Measurements from ENCODE around the gene MVD.

MVD gene

DNA sequence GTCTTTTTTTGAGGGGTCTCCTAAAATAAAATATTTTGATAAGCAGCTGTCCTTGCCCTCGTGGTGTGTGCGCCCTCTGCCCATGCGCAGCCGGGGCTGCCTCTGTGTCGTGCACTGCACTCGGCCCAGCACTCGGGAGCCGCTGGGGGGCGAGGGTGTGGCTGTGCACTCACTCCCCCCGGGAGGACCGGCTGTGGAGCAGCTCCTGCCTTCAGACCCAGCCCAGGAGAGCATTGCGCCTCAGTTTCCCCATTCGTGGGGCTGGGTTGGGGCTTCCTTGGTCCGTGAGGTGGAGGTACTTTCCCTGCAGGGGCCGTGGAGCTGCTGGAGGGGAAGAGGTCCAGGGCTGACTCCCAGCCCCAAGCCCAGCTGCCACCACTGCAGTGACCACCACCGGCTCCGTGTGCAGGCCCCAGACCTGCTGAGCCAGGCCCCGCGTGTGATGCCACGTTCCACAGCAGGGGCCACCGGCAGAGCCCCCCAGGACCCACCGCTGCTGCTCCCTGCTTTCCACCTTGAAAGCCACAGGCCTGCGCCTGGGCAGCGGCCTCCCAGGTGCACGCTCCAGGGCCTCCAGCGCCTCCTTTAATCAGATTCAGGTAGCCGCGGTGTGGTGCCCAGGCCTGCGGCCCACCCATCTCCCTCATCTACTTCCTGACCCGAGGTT is 30.8 kb downstream of the MVD start:
- Histone ChIP-seq H3K36me3 (ENCODE audit: control insufficient read depth, insufficient read depth, low read length) (peaks cover 19% of the 10 kb centered on the region), H3K27me3 (replicated peaks; ENCODE audit: control insufficient read depth, insufficient read depth, low read length) (no peaks in the 10 kb centered on the region; the same call in 1 of the 2 replicates), H3K4me3 (replicated peaks; ENCODE audit: low read depth, low read length) (no peak overlapping the region)
- TF ChIP-seq, protein P1, sequence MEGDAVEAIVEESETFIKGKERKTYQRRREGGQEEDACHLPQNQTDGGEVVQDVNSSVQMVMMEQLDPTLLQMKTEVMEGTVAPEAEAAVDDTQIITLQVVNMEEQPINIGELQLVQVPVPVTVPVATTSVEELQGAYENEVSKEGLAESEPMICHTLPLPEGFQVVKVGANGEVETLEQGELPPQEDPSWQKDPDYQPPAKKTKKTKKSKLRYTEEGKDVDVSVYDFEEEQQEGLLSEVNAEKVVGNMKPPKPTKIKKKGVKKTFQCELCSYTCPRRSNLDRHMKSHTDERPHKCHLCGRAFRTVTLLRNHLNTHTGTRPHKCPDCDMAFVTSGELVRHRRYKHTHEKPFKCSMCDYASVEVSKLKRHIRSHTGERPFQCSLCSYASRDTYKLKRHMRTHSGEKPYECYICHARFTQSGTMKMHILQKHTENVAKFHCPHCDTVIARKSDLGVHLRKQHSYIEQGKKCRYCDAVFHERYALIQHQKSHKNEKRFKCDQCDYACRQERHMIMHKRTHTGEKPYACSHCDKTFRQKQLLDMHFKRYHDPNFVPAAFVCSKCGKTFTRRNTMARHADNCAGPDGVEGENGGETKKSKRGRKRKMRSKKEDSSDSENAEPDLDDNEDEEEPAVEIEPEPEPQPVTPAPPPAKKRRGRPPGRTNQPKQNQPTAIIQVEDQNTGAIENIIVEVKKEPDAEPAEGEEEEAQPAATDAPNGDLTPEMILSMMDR (IDR thresholded peaks at IDR 0.05; ENCODE audit: insufficient read depth, low read length, poor library complexity, severe bottlenecking), result no peak
- no peak for DNase-seq (ENCODE audit: extremely low read depth, insufficient read length)

DNA sequence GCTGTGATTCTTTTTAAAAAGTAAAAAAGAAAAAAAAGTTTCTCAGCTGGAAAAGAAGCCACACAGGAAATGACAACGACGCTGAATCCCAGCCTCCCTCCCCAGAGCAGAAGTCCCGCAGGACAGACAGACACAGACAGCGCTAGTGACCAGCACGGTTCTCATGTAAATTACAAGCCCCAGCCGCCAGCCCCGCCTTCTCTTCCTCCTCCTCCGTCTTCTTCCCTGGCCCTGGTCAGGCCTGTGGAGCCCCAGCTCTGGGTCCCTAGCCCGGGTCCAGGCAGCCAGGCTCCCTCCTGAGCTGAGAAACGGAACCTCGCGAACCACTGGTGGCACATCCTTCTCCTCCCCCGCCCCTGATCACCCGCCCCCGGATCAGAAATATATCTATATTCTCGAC is 31.5 kb downstream of the MVD start:
- TF ChIP-seq, protein P1 (IDR thresholded peaks at IDR 0.05; ENCODE audit: insufficient read depth, low read length, poor library complexity, severe bottlenecking), result no peak
- Histone ChIP-seq H3K4me3 (replicated peaks; ENCODE audit: low read depth, low read length) (no peak overlapping the region), H3K27me3 (replicated peaks; ENCODE audit: control insufficient read depth, insufficient read depth, low read length) (no peaks in the 10 kb centered on the region), H3K36me3 (ENCODE audit: control insufficient read depth, insufficient read depth, low read length) (peaks cover 23% of the 10 kb centered on the region)
- DNase-seq (ENCODE audit: extremely low read depth, insufficient read length), result no peak

DNA sequence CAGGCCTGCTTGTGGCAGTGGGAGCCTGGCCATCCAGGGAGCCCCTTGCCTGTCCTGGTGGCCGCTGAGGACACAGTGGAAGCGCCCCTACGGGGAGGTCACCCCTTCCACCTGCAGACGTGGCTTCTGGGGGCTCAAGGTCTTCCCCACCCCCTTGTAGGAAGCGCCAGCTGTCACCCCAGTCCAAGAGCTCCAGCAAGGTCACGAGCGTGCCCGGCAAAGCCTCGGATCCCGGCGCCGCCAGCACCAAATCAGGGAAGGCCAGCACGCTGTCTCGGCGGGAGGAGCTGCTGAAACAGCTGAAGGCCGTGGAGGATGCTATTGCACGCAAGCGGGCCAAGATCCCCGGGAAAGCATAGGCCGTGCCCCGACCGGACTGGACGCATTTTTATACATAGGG is 31.9 kb downstream of the MVD start:
- Histone ChIP-seq H3K27me3 (replicated peaks; ENCODE audit: control insufficient read depth, insufficient read depth, low read length) (no peaks in the 10 kb centered on the region), H3K4me3 (replicated peaks; ENCODE audit: low read depth, low read length) (no peak overlapping the region), H3K36me3 (ENCODE audit: control insufficient read depth, insufficient read depth, low read length) (peaks cover 23% of the 10 kb centered on the region)
- no peak for DNase-seq (ENCODE audit: extremely low read depth, insufficient read length)
- TF ChIP-seq, protein P1 (IDR thresholded peaks at IDR 0.05; ENCODE audit: insufficient read depth, low read length, poor library complexity, severe bottlenecking), result no peak

DNA sequence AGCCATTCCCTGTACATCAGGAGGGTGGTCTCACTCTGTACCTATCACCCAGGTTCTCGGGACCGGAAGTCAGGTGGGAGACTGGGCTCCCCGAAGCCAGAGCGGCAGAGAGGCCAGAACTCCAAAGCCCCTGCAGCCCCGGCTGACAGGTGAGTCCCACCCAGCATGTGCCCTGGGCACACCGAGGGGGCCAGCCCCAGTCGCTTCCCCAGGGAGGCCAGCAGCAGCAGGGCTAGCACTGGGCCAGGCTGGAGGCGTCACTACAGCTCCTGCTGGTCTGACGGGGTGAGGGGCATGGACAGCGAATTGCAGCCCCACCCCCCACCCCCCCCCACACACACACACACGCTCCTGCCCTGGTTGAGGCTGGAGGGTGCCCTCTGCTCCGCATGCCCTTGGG is 32.5 kb downstream of the MVD start:
- DNase-seq (ENCODE audit: extremely low read depth, insufficient read length), result no peak
- H3K4me3 ChIP-seq (replicated peaks; ENCODE audit: low read depth, low read length), result no peak overlapping the region
- H3K36me3 ChIP-seq (ENCODE audit: control insufficient read depth, insufficient read depth, low read length), result peaks cover 23% of the 10 kb centered on the region
- TF ChIP-seq, protein P1 (IDR thresholded peaks at IDR 0.05; ENCODE audit: insufficient read depth, low read length, poor library complexity, severe bottlenecking), result no peak
- no peaks in the 10 kb centered on the region for H3K27me3 ChIP-seq (replicated peaks; ENCODE audit: control insufficient read depth, insufficient read depth, low read length)

DNA sequence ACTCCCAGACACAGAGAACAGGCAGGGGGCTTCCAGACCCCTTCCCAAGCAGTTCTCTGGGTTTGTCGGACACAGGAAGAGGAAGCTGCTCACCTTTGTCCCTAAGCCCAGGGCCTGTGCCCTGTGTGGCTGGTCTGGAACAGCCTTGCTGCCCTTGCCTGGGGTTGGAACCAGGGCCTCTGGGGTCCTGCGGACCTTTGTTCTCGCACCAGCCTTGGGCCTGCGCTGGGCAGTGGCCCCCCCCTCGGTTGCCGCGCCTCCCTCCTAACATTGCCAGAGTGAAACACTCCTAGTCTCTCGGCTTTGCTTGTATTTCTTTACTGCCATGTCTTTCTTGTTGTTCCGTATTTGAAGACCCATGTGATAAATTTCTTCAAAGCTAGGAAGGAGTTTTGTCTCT is 33.1 kb downstream of the MVD start:
- peaks cover 27% of the 10 kb centered on the region for H3K36me3 ChIP-seq (ENCODE audit: control insufficient read depth, insufficient read depth, low read length)
- TF ChIP-seq, protein P1 (IDR thresholded peaks at IDR 0.05; ENCODE audit: insufficient read depth, low read length, poor library complexity, severe bottlenecking), result no peak
- DNase-seq (ENCODE audit: extremely low read depth, insufficient read length), result no peak
- no peak overlapping the region for H3K4me3 ChIP-seq (replicated peaks; ENCODE audit: low read depth, low read length)
- no peaks in the 10 kb centered on the region for H3K27me3 ChIP-seq (replicated peaks; ENCODE audit: control insufficient read depth, insufficient read depth, low read length)

DNA sequence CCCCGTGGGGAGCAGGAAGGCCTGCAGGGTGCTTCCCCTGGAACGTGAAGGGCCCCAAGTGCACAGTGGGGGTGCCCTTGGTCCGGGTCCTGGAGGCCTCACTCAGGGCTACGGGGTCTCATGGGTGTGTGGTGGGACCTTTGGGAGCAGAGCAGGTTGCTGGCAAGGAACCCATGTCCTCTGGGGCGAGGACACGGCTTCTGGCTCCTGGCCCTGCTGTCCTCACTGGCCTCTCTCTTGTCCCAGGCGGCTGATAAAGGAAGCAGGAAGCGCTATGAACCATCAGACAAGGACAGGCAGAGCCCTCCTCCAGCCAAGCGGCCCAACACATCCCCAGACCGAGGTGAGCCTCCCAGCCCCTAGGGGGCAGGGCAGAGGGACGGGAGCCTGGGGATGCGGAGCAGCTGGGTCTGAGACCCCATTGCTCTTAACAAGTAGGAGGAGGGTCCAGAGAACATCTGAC is 34.3 kb downstream of the MVD start:
- Histone ChIP-seq H3K36me3 (ENCODE audit: control insufficient read depth, insufficient read depth, low read length) (peaks cover 35% of the 10 kb centered on the region), H3K27me3 (replicated peaks; ENCODE audit: control insufficient read depth, insufficient read depth, low read length) (no peaks in the 10 kb centered on the region), H3K4me3 (replicated peaks; ENCODE audit: low read depth, low read length) (no peak overlapping the region)
- no peak for DNase-seq (ENCODE audit: extremely low read depth, insufficient read length)
- TF ChIP-seq, protein P1 (IDR thresholded peaks at IDR 0.05; ENCODE audit: insufficient read depth, low read length, poor library complexity, severe bottlenecking), result peak; percentile 39
